HEK293 (cell line): ENCODE measurements around the gene USO1.
A peak's percentile ranks its signal among the peaks of the same experiment; 100 is the strongest.

Source experiments
- BCL11A ChIP-seq: fragments of 450-650 bp; formaldehyde crosslinking; IDR thresholded peaks from 2 replicates; pipeline ENCODE4 v1.5.1; 2016; ENCODE audit warnings: low read depth, missing biosample characterization, missing genetic modification characterization
- HOXA7 ChIP-seq: sonication (generic); formaldehyde crosslinking; IDR thresholded peaks from 2 replicates; pipeline ENCODE4 v1.8.1; 2022; ENCODE audit warnings: missing genetic modification reagents, borderline replicate concordance
- ZBTB10 ChIP-seq: fragments of 450-650 bp; formaldehyde crosslinking; IDR thresholded peaks from 2 replicates; pipeline ENCODE4 v1.5.1; 2016; ENCODE audit warnings: missing biosample characterization, missing genetic modification characterization
- ZFP3 ChIP-seq: fragments of 450-650 bp; formaldehyde crosslinking; IDR thresholded peaks from 2 replicates; pipeline ENCODE4 v1.5.1; 2016; ENCODE audit warnings: low read depth, missing biosample characterization, missing genetic modification characterization
- ZNF114 ChIP-seq: fragments of 450-650 bp; formaldehyde crosslinking; IDR thresholded peaks from 2 replicates; pipeline ENCODE4 v1.5.0; 2017; ENCODE audit warnings: missing biosample characterization, missing genetic modification characterization
- ZNF121 ChIP-seq: fragments of 450-650 bp; formaldehyde crosslinking; IDR thresholded peaks from 2 replicates; pipeline ENCODE4 v1.5.1; 2016; ENCODE audit warnings: missing biosample characterization, missing genetic modification characterization
- ZNF292 ChIP-seq: fragments of 450-650 bp; formaldehyde crosslinking; IDR thresholded peaks from 2 replicates; pipeline ENCODE4 v1.5.1; 2016; ENCODE audit warnings: low read depth, missing biosample characterization, missing genetic modification characterization, borderline replicate concordance
- ZNF560 ChIP-seq: fragments of 450-650 bp; formaldehyde crosslinking; IDR thresholded peaks from 2 replicates; pipeline ENCODE4 v1.5.1; 2017; ENCODE audit warnings: missing biosample characterization, missing genetic modification characterization, borderline replicate concordance
- ZNF776 ChIP-seq: fragments of 450-650 bp; formaldehyde crosslinking; IDR thresholded peaks from 2 replicates; pipeline ENCODE4 v1.5.0; 2017; ENCODE audit warnings: missing biosample characterization, missing genetic modification characterization, borderline replicate concordance
- ZSCAN18 ChIP-seq: fragments of 450-650 bp; formaldehyde crosslinking; IDR thresholded peaks from 2 replicates; pipeline ENCODE4 v1.5.1; 2016; ENCODE audit warnings: missing biosample characterization, missing genetic modification characterization
- TF ChIP-seq, protein P1 (sequence below): fragments of 450-650 bp; formaldehyde crosslinking; IDR thresholded peaks from 2 replicates; pipeline ENCODE4 v1.5.0; 2017; ENCODE audit warnings: missing biosample characterization, missing genetic modification characterization, borderline replicate concordance
- TF ChIP-seq, protein P2 (sequence below): fragments of 450-650 bp; formaldehyde crosslinking; IDR thresholded peaks from 2 replicates; pipeline ENCODE4 v1.5.1; 2016; ENCODE audit warnings: missing biosample characterization, missing genetic modification characterization

GRCh38 chr4:75678473-75678872, 45.9 kb upstream of the USO1 start:
- TF ChIP-seq ZNF114 (tag by site-specific recombination): no peak
- TF ChIP-seq, protein P1, sequence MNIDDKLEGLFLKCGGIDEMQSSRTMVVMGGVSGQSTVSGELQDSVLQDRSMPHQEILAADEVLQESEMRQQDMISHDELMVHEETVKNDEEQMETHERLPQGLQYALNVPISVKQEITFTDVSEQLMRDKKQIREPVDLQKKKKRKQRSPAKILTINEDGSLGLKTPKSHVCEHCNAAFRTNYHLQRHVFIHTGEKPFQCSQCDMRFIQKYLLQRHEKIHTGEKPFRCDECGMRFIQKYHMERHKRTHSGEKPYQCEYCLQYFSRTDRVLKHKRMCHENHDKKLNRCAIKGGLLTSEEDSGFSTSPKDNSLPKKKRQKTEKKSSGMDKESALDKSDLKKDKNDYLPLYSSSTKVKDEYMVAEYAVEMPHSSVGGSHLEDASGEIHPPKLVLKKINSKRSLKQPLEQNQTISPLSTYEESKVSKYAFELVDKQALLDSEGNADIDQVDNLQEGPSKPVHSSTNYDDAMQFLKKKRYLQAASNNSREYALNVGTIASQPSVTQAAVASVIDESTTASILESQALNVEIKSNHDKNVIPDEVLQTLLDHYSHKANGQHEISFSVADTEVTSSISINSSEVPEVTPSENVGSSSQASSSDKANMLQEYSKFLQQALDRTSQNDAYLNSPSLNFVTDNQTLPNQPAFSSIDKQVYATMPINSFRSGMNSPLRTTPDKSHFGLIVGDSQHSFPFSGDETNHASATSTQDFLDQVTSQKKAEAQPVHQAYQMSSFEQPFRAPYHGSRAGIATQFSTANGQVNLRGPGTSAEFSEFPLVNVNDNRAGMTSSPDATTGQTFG (tag by site-specific recombination): no peak
- TF ChIP-seq, protein P2, sequence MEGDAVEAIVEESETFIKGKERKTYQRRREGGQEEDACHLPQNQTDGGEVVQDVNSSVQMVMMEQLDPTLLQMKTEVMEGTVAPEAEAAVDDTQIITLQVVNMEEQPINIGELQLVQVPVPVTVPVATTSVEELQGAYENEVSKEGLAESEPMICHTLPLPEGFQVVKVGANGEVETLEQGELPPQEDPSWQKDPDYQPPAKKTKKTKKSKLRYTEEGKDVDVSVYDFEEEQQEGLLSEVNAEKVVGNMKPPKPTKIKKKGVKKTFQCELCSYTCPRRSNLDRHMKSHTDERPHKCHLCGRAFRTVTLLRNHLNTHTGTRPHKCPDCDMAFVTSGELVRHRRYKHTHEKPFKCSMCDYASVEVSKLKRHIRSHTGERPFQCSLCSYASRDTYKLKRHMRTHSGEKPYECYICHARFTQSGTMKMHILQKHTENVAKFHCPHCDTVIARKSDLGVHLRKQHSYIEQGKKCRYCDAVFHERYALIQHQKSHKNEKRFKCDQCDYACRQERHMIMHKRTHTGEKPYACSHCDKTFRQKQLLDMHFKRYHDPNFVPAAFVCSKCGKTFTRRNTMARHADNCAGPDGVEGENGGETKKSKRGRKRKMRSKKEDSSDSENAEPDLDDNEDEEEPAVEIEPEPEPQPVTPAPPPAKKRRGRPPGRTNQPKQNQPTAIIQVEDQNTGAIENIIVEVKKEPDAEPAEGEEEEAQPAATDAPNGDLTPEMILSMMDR (tag by site-specific recombination): no peak
- TF ChIP-seq ZNF776 (tag by site-specific recombination): no peak
- TF ChIP-seq BCL11A: no peak
- TF ChIP-seq ZNF292 (tag by site-specific recombination): no peak
- no peak for TF ChIP-seq ZBTB10
- TF ChIP-seq ZSCAN18 (tag by site-specific recombination): no peak
- no peak for TF ChIP-seq ZNF560 (tag by site-specific recombination)
- no peak for TF ChIP-seq ZFP3
- no peak for TF ChIP-seq HOXA7 (CRISPR knock-in tag)
- peak; percentile 50; the same call in 1 of the 2 replicates for TF ChIP-seq ZNF121
